ENCODE results near the gene NCOR1.

GRCh38 chr17:16158714-16159113, 56.6 kb downstream of the NCOR1 start:
- TF ChIP-seq REST (IDR thresholded peaks at IDR 0.05; ENCODE audit: low read depth) (no peak), EGR1 (IDR thresholded peaks at IDR 0.05) (no peak), CREB1 (IDR thresholded peaks at IDR 0.05; ENCODE audit: low read depth) (no peak), YY1 (IDR thresholded peaks at IDR 0.05; ENCODE audit: low read depth) (no peak), TAF1 (IDR thresholded peaks at IDR 0.05; ENCODE audit: low read depth) (no peak), EP300 (IDR thresholded peaks at IDR 0.05; ENCODE audit: borderline replicate concordance) (no peak), FOXM1 (IDR thresholded peaks at IDR 0.05; ENCODE audit: borderline replicate concordance, low read depth) (no peak), MAX (IDR thresholded peaks at IDR 0.05) (no peak), RAD21 (IDR thresholded peaks at IDR 0.05; ENCODE audit: low read depth) (no peak)

Measured in Ishikawa (cell line).